SHP77 treated with DMSO at 0.1 percent for 48 hours (cell line): ENCODE results near the gene NT5DC4.

Experiments
- DNase-seq: peaks from one replicate; lab custom pipeline; 2025; lab: John Stamatoyannopoulos, UW

Gene NT5DC4

GRCh38 chr2:112720785-112721184 is at the start of gene NT5DC4:
TSS of gene NT5DC4 (plus strand) at chr2:112721020. CDS start at chr2:112721080, 60 bp downstream.
- DNase-seq = no peak

DNA sequence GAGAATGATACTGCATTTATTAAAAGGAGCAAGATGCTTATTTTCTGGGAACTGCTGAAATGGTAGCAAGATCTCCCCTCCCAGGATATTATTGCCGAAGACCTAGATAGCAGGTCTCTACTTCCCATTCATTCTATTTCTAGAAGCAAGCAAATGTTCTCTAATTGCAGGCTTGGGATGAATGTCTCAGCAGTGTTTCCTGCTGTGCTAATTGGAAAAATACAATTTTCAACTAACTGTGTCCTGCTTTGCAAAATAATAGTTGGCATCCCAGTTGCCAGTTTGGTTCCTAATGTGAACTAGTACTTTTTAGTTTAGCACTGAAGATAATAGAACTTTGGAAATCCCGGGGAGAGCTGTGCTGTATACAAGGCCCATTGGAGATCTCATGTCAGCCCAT is 49.0 kb upstream of the NT5DC4 start:
- DNase-seq = no peak

DNA sequence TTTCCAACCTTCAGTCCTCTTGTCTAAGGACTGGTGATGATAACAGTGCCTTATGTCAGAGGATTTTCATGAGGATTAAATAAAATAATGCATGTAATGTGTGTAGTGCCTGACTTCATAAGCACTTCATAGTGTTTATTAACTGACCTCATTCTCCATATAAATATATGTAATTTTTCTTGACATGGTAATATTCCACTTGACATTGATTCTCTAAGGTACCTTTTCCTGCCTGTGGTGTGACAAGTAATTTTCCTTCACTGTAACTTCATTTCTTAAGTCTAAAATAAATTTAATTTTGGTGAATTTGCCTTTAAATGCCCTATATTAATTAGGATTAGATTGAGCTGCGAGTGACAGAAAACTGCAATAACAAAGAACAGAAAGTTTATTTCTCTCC is 47.8 kb upstream of the NT5DC4 start:
- DNase-seq = no peak

DNA sequence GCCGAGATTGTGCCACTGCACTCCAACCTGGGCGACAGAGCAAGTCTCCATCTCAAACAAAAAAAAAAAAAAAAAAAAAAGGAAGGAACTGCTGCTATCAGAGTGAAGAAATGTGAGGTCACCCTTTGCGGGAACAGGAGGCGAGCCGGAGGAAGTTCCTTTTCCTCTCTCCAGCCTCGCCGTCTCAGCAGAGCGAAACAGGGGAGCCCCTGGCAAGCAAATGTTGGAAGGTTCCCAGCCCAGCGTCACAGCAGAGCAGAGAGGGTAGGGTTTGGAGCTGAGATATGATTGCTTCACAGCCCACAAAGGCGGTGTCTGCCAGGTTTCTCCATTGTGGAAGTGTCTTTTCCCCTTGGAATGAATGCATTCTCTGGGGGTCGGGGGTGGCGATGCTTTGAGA is 46.6 kb upstream of the NT5DC4 start:
- DNase-seq = no peak

DNA sequence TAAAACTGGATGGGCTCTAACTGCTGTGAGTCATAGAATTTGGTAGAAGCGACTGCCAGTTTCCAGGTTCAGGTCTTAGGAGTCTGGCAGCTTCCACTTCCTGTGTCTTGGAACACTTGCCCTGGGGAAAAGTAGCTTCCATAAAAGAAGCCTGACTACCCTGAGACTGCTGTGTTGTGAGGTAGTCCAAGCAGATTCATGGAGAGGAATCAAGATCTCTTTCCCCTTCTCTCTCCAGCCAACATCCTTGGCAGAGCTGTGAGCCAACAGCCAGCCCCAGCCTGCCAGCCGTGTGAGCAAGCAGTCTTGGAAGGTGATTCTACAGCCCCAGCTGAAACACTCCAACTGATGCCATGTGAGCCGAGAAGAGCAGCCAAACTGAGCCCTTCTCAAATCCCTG is 41.3 kb upstream of the NT5DC4 start:
- DNase-seq = no peak

DNA sequence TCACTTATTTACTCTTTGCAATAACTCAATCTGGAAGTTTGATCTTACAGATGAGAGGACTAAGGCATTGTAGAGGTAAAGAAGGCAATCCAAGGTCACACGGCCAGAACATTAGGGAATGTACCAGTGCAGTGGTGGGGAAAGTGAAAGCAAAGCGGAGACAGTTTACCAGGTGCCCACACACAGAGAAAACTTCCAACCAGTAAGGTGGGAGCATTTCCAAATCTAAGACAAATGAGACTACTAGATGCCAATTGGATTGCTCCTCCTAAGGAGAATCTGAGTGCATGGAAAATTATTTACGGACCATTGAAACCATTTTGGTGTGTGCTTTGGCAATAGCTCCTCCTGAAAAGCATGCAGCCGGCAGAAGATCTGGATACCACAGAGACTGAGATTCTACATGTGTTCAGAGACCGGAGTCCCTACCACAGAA is 40.1 kb upstream of the NT5DC4 start:
- DNase-seq = no peak

DNA sequence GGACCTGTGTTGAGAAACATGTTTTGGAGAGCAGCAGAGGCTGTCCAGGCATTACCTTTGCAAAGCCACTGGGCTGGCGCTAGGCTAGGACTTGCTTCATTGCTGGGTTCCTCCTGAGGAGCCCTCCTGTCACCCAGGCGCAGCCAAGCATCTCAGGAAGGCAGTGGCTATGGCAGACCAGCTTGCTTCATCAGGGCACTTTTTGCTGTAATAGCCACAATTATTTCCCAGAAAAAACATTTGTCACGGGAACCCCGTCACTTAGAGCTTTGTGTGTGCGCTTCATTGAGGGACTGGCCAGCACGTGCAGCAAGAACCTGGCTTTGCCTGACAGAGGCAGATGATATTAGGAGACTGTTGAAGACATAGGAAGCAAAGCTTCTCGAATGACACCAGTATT is 38.7 kb upstream of the NT5DC4 start:
- no peak for DNase-seq

DNA sequence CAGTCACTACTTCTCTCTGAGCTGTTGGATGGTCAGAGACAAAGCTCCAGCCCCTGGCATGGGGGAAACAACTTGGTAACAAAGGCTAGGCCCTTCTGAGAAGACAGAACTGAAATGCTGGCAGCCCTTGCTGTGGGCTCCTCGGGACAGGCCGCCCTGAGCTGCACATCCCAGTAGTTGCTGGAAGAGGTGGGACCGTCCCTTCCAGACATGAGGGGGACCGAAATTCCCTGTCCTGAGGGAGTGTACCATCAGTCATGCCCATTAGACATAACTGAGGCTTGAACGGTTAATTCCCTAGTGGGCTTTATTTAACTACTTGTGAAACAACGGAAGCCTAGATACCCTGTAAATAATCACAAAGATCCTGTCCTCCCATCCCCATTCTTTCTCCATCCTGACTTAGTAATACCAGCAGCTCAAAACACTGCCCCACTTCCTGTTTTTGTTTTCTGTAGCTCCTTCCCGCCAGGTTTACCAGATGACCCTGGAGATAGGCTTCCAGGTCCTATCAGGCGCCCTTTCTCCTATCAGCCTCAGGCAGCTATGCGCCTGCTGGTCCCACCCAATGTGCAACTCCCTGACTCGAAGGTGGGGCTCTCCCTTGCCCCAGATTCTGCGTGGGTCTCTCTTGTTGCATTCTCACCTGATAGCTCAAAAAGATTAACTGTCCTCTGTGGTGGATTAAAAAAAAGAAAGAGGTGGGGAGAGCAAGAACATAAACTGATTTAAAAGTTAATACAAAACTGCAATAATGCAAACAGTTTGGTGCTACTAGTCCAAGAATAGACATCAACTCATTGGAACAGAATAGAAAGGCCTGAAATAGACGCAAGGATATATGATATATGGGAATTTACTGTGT is 37.0 kb upstream of the NT5DC4 start:
- no peak for DNase-seq

- no peak for DNase-seq
Measured at GRCh38 chr2:112684415-112684775, 36.4 kb upstream of the NT5DC4 start.

DNA sequence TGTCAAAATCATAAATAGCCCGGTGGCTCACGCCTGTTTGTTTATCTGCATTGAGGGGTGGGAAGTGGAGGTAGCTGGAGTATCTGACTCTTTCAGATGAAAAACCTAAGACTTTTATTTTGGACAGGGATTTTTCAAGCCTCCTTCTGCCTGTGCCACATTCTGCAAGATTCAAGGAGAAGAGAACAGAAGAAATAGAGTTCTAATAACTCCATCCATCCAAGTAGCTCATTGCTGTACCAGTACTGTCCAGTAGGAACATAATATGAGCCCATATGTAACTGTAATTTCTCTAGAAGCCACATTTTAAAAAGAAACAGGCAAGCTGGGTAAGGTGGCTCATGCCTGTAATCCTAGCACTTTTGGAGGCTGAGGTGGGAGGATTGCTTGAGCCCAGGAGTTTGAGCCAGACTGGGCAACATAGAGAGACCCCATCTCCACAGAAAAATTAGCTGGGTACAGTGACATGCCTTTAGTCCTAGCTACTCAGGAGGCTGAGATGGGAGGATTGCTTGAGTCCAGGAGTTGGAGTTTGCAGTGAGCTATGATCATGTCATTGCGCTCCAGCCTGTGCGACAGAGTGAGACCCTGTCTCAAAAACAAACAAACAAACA is 35.4 kb upstream of the NT5DC4 start:
- no peak for DNase-seq

GRCh38 chr2:112686348-112687217 is 34.2 kb upstream of the NT5DC4 start:
- no peak for DNase-seq

DNA sequence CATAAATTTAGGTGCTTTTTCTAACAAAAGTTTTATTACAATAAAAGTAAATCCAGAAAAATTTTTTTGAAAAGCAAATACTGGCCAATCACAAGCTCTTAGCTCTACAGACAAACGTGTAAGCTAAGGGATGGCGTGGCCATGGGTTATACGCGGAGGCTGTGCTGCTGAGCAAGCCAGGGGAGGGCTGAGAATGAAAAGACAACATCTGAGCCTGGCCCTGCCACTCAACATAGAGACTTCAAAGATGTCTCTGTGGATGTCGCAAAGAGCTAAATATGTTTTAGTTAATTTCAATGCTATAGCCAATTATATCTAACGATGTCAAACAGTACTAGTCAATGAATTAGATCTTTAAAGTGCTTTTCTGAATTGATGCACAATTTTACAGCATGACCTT is 33.3 kb upstream of the NT5DC4 start:
- DNase-seq = no peak

DNA sequence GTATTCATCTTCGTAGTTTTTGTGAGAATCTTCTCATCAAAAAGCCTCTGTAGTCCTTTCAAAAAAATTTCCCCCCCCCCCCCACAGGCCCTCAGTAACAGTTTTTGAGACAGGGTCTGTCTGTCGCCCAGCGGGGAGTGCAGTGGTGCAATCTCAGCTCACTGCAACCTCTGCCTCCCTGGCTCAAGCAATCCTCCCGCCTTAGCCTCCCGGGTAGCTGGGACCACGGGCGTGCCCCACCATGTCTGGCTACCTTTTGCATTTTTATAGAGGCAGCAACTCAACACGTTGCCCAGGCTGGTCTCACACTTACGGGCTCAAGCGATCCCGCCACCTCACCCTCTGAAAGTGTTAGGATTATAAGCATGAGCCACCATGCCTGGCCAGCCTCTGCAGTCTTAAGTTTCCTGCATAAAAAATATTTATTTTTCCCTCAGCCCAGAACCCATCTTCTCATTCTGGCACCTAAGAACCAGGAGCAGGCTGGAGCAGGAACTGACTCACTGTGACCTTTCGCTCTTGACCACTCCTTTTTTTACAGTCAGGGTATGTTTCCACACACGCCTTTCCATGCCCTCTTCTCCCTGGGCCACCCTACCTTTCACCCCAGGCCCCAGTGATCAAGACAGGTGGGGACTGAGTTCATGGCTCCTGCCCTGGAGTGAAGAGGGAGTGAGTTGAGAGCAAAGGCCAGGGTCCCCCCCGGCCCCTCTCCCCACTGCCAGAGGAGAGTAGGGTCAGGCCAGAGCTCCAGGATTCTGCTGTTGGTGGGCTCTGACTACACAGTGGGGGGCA is 32.5 kb upstream of the NT5DC4 start:
- no peak for DNase-seq

- peak; percentile 1 for DNase-seq
Measured at GRCh38 chr2:112690853-112691401, 29.9 kb upstream of the NT5DC4 start.

DNA sequence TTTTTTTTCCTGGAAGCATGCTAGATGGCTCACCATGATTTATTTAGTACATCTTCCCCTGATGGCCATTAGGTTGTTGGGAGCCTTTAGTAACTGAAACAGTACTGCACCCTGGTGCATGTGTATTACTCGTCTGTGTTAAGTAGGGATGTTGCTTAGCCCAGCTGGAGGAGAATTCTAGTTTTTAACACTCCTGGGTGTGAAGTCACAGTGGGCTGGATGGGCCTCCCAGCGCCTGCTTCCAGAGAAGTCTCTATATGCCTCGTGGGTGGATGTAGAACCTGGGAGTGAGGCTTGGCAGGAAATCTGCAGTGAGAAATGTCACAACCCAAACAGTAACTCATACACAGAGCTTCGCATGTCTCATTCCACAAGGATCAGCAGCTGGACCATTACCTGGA is 28.9 kb upstream of the NT5DC4 start:
- no peak for DNase-seq

GRCh38 chr2:112692495-112692911 is 28.3 kb upstream of the NT5DC4 start:
- peak; percentile 21 for DNase-seq

DNA sequence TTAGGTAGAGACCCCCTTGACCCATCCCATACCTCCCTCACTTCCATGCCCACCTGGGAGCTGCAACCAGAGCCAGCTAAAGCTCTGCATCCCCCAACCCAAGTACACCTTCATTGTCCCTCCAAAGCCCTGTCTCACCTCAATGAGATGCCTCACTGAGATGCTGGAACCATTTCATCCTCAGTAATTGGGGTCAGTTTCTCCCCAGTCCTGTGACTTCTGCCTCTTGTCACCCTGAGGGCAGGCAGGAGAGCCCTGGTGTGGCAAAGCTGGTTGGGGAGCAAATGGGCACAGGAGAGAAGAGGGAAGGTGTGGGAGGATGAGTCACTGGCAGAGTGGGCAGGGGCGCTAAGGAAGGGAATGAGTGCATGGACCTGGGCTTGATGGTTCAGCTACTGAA is 27.9 kb upstream of the NT5DC4 start:
- DNase-seq = no peak

- DNase-seq = no peak
Measured at GRCh38 chr2:112693596-112693995, 27.2 kb upstream of the NT5DC4 start.

- no peak for DNase-seq
Measured at GRCh38 chr2:112694182-112694581, 26.6 kb upstream of the NT5DC4 start.

DNA sequence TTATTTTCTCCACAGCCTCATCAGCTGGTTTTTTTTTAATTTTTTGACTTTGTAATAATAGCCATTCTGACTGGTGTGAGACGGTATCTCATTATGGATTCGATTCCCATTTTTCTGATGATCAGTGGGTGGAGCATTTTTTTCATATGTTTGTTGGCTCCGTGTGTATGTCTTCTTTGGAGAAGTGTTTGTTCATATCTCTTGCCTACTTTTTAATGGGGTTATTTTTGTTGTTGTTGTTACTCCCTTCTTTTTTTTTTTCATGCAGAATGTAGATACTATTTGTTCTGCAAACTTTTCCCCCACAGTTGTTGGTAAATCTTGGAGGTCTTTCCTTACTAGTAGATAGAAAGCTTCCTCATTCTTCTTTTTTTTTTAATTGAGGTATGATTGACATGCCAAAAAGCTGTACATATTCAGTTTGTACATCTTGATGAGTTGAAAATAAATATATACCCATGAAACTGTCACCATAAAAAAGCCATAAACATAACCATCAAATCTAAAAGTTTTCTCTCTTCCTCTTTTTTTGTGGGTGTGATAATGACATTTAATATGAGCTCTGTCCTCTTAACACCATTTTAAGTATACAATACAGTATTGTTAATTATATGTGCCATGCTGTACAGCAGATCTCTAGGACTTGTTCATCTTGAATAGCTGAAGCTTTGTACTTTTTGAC is 21.8 kb upstream of the NT5DC4 start:
- DNase-seq = no peak
